OCI-LY7 (cell line): ENCODE measurements around the gene KCNQ1. TPM values are rescaled to one million over a fixed set of nuclear protein-coding genes. Genes with fewer than 3 reads are reported as not detected.

Experiments
- BruUV-seq: library from RNA; stranded (reverse); fragments of 400-500 nt; replicated peaks from 2 replicates; lab custom pipeline; 2021; lab: Mats Ljungman, UMichigan
- CTCF ChIA-PET: fragments of 300-600 bp; sonication (Branson Sonifier 250); formaldehyde crosslinking; loops from one replicate; lab custom pipeline; 2022; ENCODE audit warnings: antibody characterized with exemption; ENCODE audit not compliant: unreplicated experiment; lab: Charles Lee
- POLR2A ChIA-PET: fragments of 300-600 bp; sonication (Branson Sonifier 250); formaldehyde crosslinking; loops from one replicate; lab custom pipeline; 2022; ENCODE audit warnings: antibody characterized with exemption; lab: Charles Lee
- DNase-seq: peaks from one replicate; pipeline ENCODE4 v3.0.0-alpha.2; 2015; ENCODE audit warnings: low spot score
- H2AFZ ChIP-seq: fragments of 200-600 bp; sonication (generic), shearing (Covaris generic); 2 replicates; pipeline ENCODE4 v1.6.1; 2014; ENCODE audit warnings: mild to moderate bottlenecking, antibody characterized with exemption, low read length, moderate library complexity
- H3K27ac ChIP-seq: fragments of 200-600 bp; sonication (generic); 2 replicates; pipeline ENCODE4 v1.5.1; 2014; ENCODE audit warnings: mixed run types, low read depth, mild to moderate bottlenecking, moderate library complexity, low read length, inconsistent platforms; ENCODE audit not compliant: poor library complexity, severe bottlenecking
- H3K36me3 ChIP-seq: fragments of 200-600 bp; sonication (generic); 2 replicates; pipeline ENCODE4 v1.6.1; 2014; ENCODE audit warnings: mild to moderate bottlenecking, antibody characterized with exemption, low read length, moderate library complexity, mixed read lengths; ENCODE audit not compliant: insufficient read depth
- H3K4me1 ChIP-seq: fragments of 200-600 bp; sonication (generic); 2 replicates; pipeline ENCODE4 v1.5.1; 2014; ENCODE audit warnings: mild to moderate bottlenecking, low read length; ENCODE audit not compliant: insufficient read depth, poor library complexity, severe bottlenecking
- H3K4me2 ChIP-seq: fragments of 200-600 bp; sonication (generic); 2 replicates; pipeline ENCODE4 v1.6.1; 2014; ENCODE audit warnings: mild to moderate bottlenecking, low read length
- H3K4me3 ChIP-seq: fragments of 200-600 bp; sonication (generic); 2 replicates; pipeline ENCODE4 v1.5.1; 2014; ENCODE audit warnings: mild to moderate bottlenecking, low read depth, low read length; ENCODE audit not compliant: poor library complexity, severe bottlenecking
- H3K79me2 ChIP-seq: fragments of 200-600 bp; sonication (generic); 2 replicates; pipeline ENCODE4 v1.6.1; 2016; ENCODE audit warnings: low read depth, mild to moderate bottlenecking, low read length, moderate library complexity, mixed read lengths; ENCODE audit not compliant: insufficient read depth
- H3K9me2 ChIP-seq: fragments of 200-600 bp; sonication (generic); 2 replicates; pipeline ENCODE4 v1.6.1; 2016; ENCODE audit warnings: mild to moderate bottlenecking, low read length, mixed read lengths; ENCODE audit not compliant: insufficient read depth
- H3K9me3 ChIP-seq: fragments of 200-600 bp; sonication (generic); 2 replicates; pipeline ENCODE4 v1.6.1; 2014; ENCODE audit warnings: mild to moderate bottlenecking, mixed run types, low read length, mixed read lengths
- H4K20me1 ChIP-seq: fragments of 200-600 bp; sonication (generic); 2 replicates; pipeline ENCODE4 v1.6.1; 2014; ENCODE audit warnings: mild to moderate bottlenecking, antibody characterized with exemption, low read length, moderate library complexity, mixed read lengths; ENCODE audit not compliant: insufficient read depth
- EZH2phosphoT487 ChIP-seq: fragments of 200-600 bp; sonication (generic); IDR thresholded peaks from 2 replicates; pipeline ENCODE4 v1.6.1; 2018; ENCODE audit warnings: low read depth, borderline replicate concordance, mild to moderate bottlenecking, mixed run types, antibody characterized with exemption, low read length, moderate library complexity, mixed read lengths
- intact Hi-C: fragments of 100-400 bp; cut with micrococcal nuclease; formaldehyde crosslinking; loops from one replicate; pipeline ENCODE4 v1.10.0; 2022; ENCODE audit not compliant: unreplicated experiment
- total RNA-seq, 2 experiments: library from RNA; depleted of rRNA in 1 of 2; stranded (reverse); fragments of >200 nt in 1 of 2; shearing (Covaris generic) in 1 of 2; gene quantifications; 2 replicates each; pipeline ENCODE4 v1.2.3, GENCODE V29; 2014 to 2022
- TF ChIP-seq, protein P1 (sequence below): fragments of 200-600 bp; sonication (generic); conservative IDR thresholded peaks from 2 replicates; pipeline ENCODE4 v1.5.1; 2014; ENCODE audit warnings: mild to moderate bottlenecking, antibody characterized with exemption, low read length, moderate library complexity, mixed read lengths

KCNQ1 gene
- total RNA-seq, 2 experiments from 2014 or later = 0.22 to 1.3 TPM

DNA sequence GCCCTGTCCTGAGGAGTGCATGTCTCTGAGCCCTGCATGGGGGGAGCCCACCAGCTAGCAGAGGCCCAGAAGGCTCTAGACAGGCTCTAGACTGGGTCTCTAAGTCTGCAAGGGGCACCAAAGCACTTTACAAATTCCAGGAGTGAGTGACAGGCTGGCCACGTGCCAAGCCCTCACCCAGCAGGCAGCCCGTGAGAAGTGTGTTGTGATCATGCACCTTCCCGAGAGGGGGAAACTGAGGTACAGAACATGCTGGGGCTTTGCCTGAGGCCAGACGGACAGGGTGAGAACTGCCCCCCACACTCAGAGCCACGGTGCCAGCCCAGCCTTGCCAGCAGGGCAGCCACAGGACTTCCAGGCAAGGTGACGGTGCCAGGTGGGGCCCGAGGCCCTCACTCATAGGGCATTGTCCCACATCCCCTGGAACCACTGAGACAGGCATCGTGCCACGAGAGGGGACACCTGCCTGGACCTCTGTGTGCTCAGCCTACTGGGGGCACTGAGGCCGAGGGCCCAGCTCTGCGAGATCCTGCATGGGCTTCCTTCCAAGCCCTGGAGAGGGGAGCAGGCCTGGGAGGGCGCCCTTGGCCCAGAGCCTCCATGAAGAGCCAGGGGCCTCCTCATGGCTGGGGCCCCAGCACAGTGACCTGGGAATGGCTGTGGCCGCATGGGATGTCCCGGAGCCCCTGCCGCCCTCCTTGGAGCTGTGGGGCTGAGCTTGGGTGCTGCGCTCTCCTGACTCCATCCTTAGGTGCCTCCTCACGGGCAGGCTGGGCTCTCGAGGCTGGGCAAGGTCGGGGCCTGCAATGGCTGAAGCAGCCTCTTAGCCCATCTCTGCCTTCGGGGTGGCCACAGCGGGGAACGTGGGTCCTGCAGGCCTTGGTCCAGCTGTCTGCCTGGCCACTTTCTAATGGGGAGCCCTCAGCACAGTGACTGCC is 133.5 kb downstream of the KCNQ1 start:
- no peak overlapping the region for H3K4me2 ChIP-seq
- ChIA-PET POLR2A (no interaction called here), CTCF (no interaction called here)
- BruUV-seq = no TSS peak
- no peak for TF ChIP-seq EZH2phosphoT487
- TF ChIP-seq, protein P1, sequence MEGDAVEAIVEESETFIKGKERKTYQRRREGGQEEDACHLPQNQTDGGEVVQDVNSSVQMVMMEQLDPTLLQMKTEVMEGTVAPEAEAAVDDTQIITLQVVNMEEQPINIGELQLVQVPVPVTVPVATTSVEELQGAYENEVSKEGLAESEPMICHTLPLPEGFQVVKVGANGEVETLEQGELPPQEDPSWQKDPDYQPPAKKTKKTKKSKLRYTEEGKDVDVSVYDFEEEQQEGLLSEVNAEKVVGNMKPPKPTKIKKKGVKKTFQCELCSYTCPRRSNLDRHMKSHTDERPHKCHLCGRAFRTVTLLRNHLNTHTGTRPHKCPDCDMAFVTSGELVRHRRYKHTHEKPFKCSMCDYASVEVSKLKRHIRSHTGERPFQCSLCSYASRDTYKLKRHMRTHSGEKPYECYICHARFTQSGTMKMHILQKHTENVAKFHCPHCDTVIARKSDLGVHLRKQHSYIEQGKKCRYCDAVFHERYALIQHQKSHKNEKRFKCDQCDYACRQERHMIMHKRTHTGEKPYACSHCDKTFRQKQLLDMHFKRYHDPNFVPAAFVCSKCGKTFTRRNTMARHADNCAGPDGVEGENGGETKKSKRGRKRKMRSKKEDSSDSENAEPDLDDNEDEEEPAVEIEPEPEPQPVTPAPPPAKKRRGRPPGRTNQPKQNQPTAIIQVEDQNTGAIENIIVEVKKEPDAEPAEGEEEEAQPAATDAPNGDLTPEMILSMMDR = no peak
- no peaks in the 10 kb centered on the region for H3K9me2 ChIP-seq
- intact Hi-C loops = no loop called here
- no peaks in the 10 kb centered on the region for H3K9me3 ChIP-seq
- no peaks in the 10 kb centered on the region for H3K4me1 ChIP-seq
- H3K27ac ChIP-seq = no peak overlapping the region
- H3K79me2 ChIP-seq = no peaks in the 10 kb centered on the region
- no peak for DNase-seq
- no peak overlapping the region for H2AFZ ChIP-seq
- no peaks in the 10 kb centered on the region for H3K36me3 ChIP-seq
- no peaks in the 10 kb centered on the region for H4K20me1 ChIP-seq
- no peak overlapping the region for H3K4me3 ChIP-seq

DNA sequence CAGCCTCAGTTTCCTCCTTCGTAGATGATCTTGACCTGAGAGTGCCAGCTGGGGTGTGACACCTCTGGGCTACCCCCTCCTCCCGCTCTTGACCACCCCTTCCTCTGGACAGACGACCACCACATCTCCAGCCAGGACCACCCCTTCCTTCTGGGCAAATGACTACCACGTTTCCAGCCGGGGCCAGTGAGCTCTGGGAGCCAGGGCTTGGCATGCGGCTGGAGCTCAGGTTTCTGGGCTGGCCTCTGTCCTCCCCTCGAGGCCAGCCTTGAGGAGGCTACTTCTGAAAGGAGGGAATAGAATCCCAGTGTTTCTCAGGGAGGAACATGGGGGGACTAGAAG is 134.1 kb downstream of the KCNQ1 start:
- Histone ChIP-seq H3K9me3 (no peaks in the 10 kb centered on the region), H3K36me3 (no peaks in the 10 kb centered on the region), H3K79me2 (no peaks in the 10 kb centered on the region), H3K4me1 (no peaks in the 10 kb centered on the region), H3K4me3 (no peak overlapping the region), H2AFZ (no peak overlapping the region), H3K27ac (no peak overlapping the region), H3K9me2 (no peaks in the 10 kb centered on the region), H3K4me2 (no peak overlapping the region), H4K20me1 (no peaks in the 10 kb centered on the region)
- POLR2A ChIA-PET = no interaction called here
- DNase-seq = no peak
- TF ChIP-seq, protein P1 = no peak
- no peak for TF ChIP-seq EZH2phosphoT487
- intact Hi-C loops = no loop called here
- BruUV-seq = no TSS peak
- CTCF ChIA-PET = no interaction called here
